Stimulated activated CD8-positive, alpha-beta memory T cell treated with anti-CD3 and anti-CD28 coated beads, Interleukin-7, amount 100 ng/mL, for 4 hours (primary cell): ENCODE data around the gene COL11A1.
"Not testable (repeated sequence)": the region's sequence is repeated elsewhere in the genome, so short reads cannot be mapped to it uniquely, and the experiment has no call there.

Source experiments
- DNase-seq, 2 donors: peaks; one replicate each; pipeline ENCODE4 v3.0.0-alpha.2; 2020; ENCODE audit warnings: low read depth in 2 of 2

Gene COL11A1

GRCh38 chr1:103108376-103109150, at the start of gene COL11A1:
COL11A1 (minus strand) TSS chr1:103108522; CDS start chr1:103108178, 344 bp downstream.
- no peak for DNase-seq

- DNase-seq: no peak
Measured at GRCh38 chr1:103156966-103157365, 48.6 kb upstream of the COL11A1 start.

GRCh38 chr1:103146166-103146565, 37.8 kb upstream of the COL11A1 start:
- no peak for DNase-seq

GRCh38 chr1:103145449-103145848, 37.1 kb upstream of the COL11A1 start:
- no peak for DNase-seq

- no peak for DNase-seq
Measured at GRCh38 chr1:103144681-103145080, 36.4 kb upstream of the COL11A1 start.

GRCh38 chr1:103142461-103142860, 34.1 kb upstream of the COL11A1 start:
- DNase-seq: no peak

GRCh38 chr1:103129796-103130195, 21.5 kb upstream of the COL11A1 start:
- no peak for DNase-seq

- no peak for DNase-seq
Measured at GRCh38 chr1:103129255-103129654, 20.9 kb upstream of the COL11A1 start.

GRCh38 chr1:103128256-103128655, 19.9 kb upstream of the COL11A1 start:
- not testable (repeated sequence) for DNase-seq

- no peak for DNase-seq
Measured at GRCh38 chr1:103125219-103125618, 16.9 kb upstream of the COL11A1 start.

- DNase-seq: no peak
Measured at GRCh38 chr1:103122983-103123720, 14.8 kb upstream of the COL11A1 start.

- DNase-seq: no peak
Measured at GRCh38 chr1:103120981-103121380, 12.7 kb upstream of the COL11A1 start.

- DNase-seq: no peak
Measured at GRCh38 chr1:103112546-103112945, 4.2 kb upstream of the COL11A1 start.

- DNase-seq: no peak
Measured at GRCh38 chr1:103111926-103112325, 3.6 kb upstream of the COL11A1 start.

GRCh38 chr1:103110701-103111100, 2.4 kb upstream of the COL11A1 start:
- DNase-seq: no peak

- no peak for DNase-seq
Measured at GRCh38 chr1:103109311-103109920, 1.1 kb upstream of the COL11A1 start.

- DNase-seq: no peak
Measured at GRCh38 chr1:103107741-103108375, 464 bp downstream of the COL11A1 start.

GRCh38 chr1:103106426-103107341, 1.6 kb downstream of the COL11A1 start:
- DNase-seq: no peak

GRCh38 chr1:103101399-103101798, 6.9 kb downstream of the COL11A1 start:
- DNase-seq: no peak

- no peak for DNase-seq
Measured at GRCh38 chr1:103089221-103089620, 19.1 kb downstream of the COL11A1 start.

GRCh38 chr1:103087256-103087655, 21.1 kb downstream of the COL11A1 start:
- DNase-seq: no peak
